IMR-90 (cell line): ENCODE data around the gene ADD3. TPM values are rescaled to one million over a fixed set of nuclear protein-coding genes. Genes with fewer than 3 reads are reported as not detected.

Experiments used
- ATAC-seq: fragments of 200-7000 bp; cut with Tn5 transposase; 2 replicates; pipeline ENCODE4 v1.9.1; 2020; ENCODE audit warnings: low read depth, mild to moderate bottlenecking, moderate library complexity
- BruUV-seq: library from RNA; stranded (reverse); fragments of 400-500 nt; replicated peaks from 2 replicates; lab custom pipeline; 2021; lab: Mats Ljungman, UMichigan
- CTCF ChIA-PET: fragments of 300-600 bp; formaldehyde crosslinking; extraction: SDS; loops from one replicate; lab custom pipeline; 2021; ENCODE audit warnings: antibody characterized with exemption; lab: Yijun Ruan, JAX
- POLR2A ChIA-PET: fragments of 300-600 bp; sonication (Branson Sonifier 250); formaldehyde crosslinking; loops from one replicate; lab custom pipeline; 2022; ENCODE audit warnings: antibody characterized with exemption; ENCODE audit not compliant: unreplicated experiment; lab: Charles Lee
- DNase-seq: peaks from one replicate; pipeline ENCODE4 v3.0.0; 2013
- H2AFZ ChIP-seq: replicated peaks from 2 replicates; pipeline ENCODE3; 2013; ENCODE audit warnings: low read length, mild to moderate bottlenecking; ENCODE audit not compliant: poor library complexity
- H2AK5ac ChIP-seq: 2 replicates; pipeline ENCODE4 v1.6.1; 2013; ENCODE audit warnings: low read depth, low read length, inconsistent platforms
- H2AK9ac ChIP-seq: replicated peaks from 2 replicates; pipeline ENCODE3; 2013; ENCODE audit warnings: mild to moderate bottlenecking, low read depth, low read length, moderate library complexity; ENCODE audit not compliant: poor library complexity
- H2BK120ac ChIP-seq: 2 replicates; pipeline ENCODE4 v1.6.1; 2013; ENCODE audit warnings: low read depth, low read length, inconsistent platforms
- H2BK15ac ChIP-seq: 3 replicates; pipeline ENCODE4 v1.6.1; 2013; ENCODE audit warnings: low read depth, low read length, inconsistent platforms
- H2BK20ac ChIP-seq: 2 replicates; pipeline ENCODE4 v1.6.1; 2013; ENCODE audit warnings: low read depth, mild to moderate bottlenecking, inconsistent platforms, low read length, moderate library complexity
- H2BK5ac ChIP-seq: 2 replicates; pipeline ENCODE4 v1.6.1; 2013; ENCODE audit warnings: mild to moderate bottlenecking, low read depth, low read length, inconsistent platforms; ENCODE audit not compliant: poor library complexity, severe bottlenecking
- H3K14ac ChIP-seq: replicated peaks from 2 replicates; pipeline ENCODE4 v1.6.1; 2013; ENCODE audit warnings: low read depth, low read length, inconsistent platforms
- H3K18ac ChIP-seq: 2 replicates; pipeline ENCODE4 v1.6.1; 2013; ENCODE audit warnings: low read depth, low read length, control low read depth
- H3K23ac ChIP-seq: 2 replicates; pipeline ENCODE4 v1.6.1; 2013; ENCODE audit warnings: low read depth, low read length, inconsistent platforms
- H3K27ac ChIP-seq: 2 replicates; pipeline ENCODE4 v1.5.1; 2013; ENCODE audit warnings: mild to moderate bottlenecking, control low read depth, low read length; ENCODE audit not compliant: insufficient read depth
- H3K27me3 ChIP-seq: 2 replicates; pipeline ENCODE4 v1.6.1; 2013; ENCODE audit warnings: low read length; ENCODE audit not compliant: control insufficient read depth, insufficient read depth
- H3K36me3 ChIP-seq: 2 replicates; pipeline ENCODE4 v1.6.1; 2013; ENCODE audit warnings: low read length, mixed read lengths; ENCODE audit not compliant: control insufficient read depth, insufficient read depth
- H3K4ac ChIP-seq: 2 replicates; pipeline ENCODE4 v1.6.1; 2013; ENCODE audit warnings: low read depth, low read length, inconsistent platforms
- H3K4me1 ChIP-seq: 2 replicates; pipeline ENCODE4 v1.6.1; 2013; ENCODE audit warnings: low read length, mixed read lengths; ENCODE audit not compliant: control insufficient read depth, insufficient read depth
- H3K4me2 ChIP-seq: 2 replicates; pipeline ENCODE4 v1.6.1; 2013; ENCODE audit warnings: low read depth, mild to moderate bottlenecking, control low read depth, low read length, moderate library complexity
- H3K4me3 ChIP-seq: 2 replicates; pipeline ENCODE4 v1.5.1; 2013; ENCODE audit warnings: low read depth, mild to moderate bottlenecking, control low read depth, low read length, moderate library complexity; ENCODE audit not compliant: insufficient read depth
- H3K56ac ChIP-seq: 2 replicates; pipeline ENCODE4 v1.6.1; 2013; ENCODE audit warnings: low read length, inconsistent platforms; ENCODE audit not compliant: insufficient read depth; ENCODE audit errors: extremely low read depth
- H3K79me1 ChIP-seq, 2 experiments: 2 replicates each; pipeline ENCODE4 v1.6.1; 2013; ENCODE audit warnings: low read length in 2 of 2, inconsistent platforms in 1 of 2, low read depth in 1 of 2
- H3K9ac ChIP-seq: 2 replicates; pipeline ENCODE4 v1.6.1; 2013; ENCODE audit warnings: low read depth, low read length, control low read depth
- H3K9me1 ChIP-seq: 2 replicates; pipeline ENCODE4 v1.6.1; 2013; ENCODE audit warnings: low read length, inconsistent platforms; ENCODE audit not compliant: insufficient read depth
- H3K9me3 ChIP-seq: 2 replicates; pipeline ENCODE4 v1.6.1; 2013; ENCODE audit warnings: low read length; ENCODE audit not compliant: control insufficient read depth, insufficient read depth
- H4K20me1 ChIP-seq: 2 replicates; pipeline ENCODE4 v1.6.1; 2013; ENCODE audit warnings: low read length, inconsistent platforms; ENCODE audit not compliant: insufficient read depth
- H4K5ac ChIP-seq: 2 replicates; pipeline ENCODE4 v1.6.1; 2013; ENCODE audit warnings: mild to moderate bottlenecking, low read depth, low read length, control low read depth
- H4K8ac ChIP-seq, 2 experiments: 2 replicates each; pipeline ENCODE4 v1.6.1; 2013; ENCODE audit warnings: low read depth in 2 of 2, low read length in 2 of 2, control low read depth in 1 of 2, inconsistent platforms in 1 of 2
- H4K91ac ChIP-seq: 2 replicates; pipeline ENCODE4 v1.6.1; 2013; ENCODE audit warnings: low read depth, low read length, inconsistent platforms; ENCODE audit not compliant: insufficient read depth
- BHLHE40 ChIP-seq: fragments of 150-350 bp; IDR thresholded peaks from 2 replicates; pipeline ENCODE4 v1.6.1; 2016; ENCODE audit warnings: mild to moderate bottlenecking, low read depth, low read length
- CEBPB ChIP-seq: IDR thresholded peaks from 2 replicates; pipeline ENCODE4 v1.6.1; 2012; ENCODE audit warnings: low read depth, low read length, improper control_type of control experiment
- FOS ChIP-seq: fragments of 150-350 bp; IDR thresholded peaks from 2 replicates; pipeline ENCODE4 v1.6.1; 2016; ENCODE audit warnings: low read depth, low read length
- MAZ ChIP-seq: IDR thresholded peaks from 2 replicates; pipeline ENCODE4 v1.6.1; 2012; ENCODE audit warnings: low read depth, mild to moderate bottlenecking, low read length, improper control_type of control experiment, moderate library complexity, borderline replicate concordance
- MXI1 ChIP-seq: IDR thresholded peaks from 2 replicates; pipeline ENCODE4 v1.6.1; 2012; ENCODE audit warnings: low read depth, mild to moderate bottlenecking, low read length, moderate library complexity, borderline replicate concordance
- POLR2A ChIP-seq: IDR thresholded peaks from 2 replicates; pipeline ENCODE4 v1.6.1; 2012; ENCODE audit warnings: mild to moderate bottlenecking, low read depth, low read length
- RAD21 ChIP-seq: IDR thresholded peaks from 2 replicates; pipeline ENCODE4 v1.6.1; 2012; ENCODE audit warnings: low read length, improper control_type of control experiment
- RCOR1 ChIP-seq: IDR thresholded peaks from 2 replicates; pipeline ENCODE4 v1.6.1; 2012; ENCODE audit warnings: mild to moderate bottlenecking, low read length, improper control_type of control experiment; ENCODE audit not compliant: insufficient replicate concordance
- WGBS, 2 experiments: methylation state at CpG; one replicate each; pipeline versions ENCODE4 v1.1.5 to v1.1.7; 2013; ENCODE audit warnings: missing lambda C conversion rate in 2 of 2; ENCODE audit not compliant: insufficient read length in 1 of 2; ENCODE audit errors: extremely low coverage in 2 of 2; 5-methylcytosine and 5-hydroxymethylcytosine counted together
- dilution Hi-C: fragments of 300-500 bp; cut with HindIII; formaldehyde crosslinking; loops from one replicate; pipeline ENCODE4 v1.14.3; 2018; ENCODE audit warnings: low sequenced_read_pairs; ENCODE audit not compliant: unreplicated experiment
- in situ Hi-C: fragments of 300-500 bp; cut with MboI; formaldehyde crosslinking; loops from 3 replicates; pipeline ENCODE4 v1.14.3; 2019; ENCODE audit warnings: low sequenced_read_pairs, inconsistent platforms, mixed read lengths
- intact Hi-C: fragments of 100-400 bp; cut with micrococcal nuclease; formaldehyde crosslinking; loops from 2 replicates; pipeline ENCODE4 v1.10.0; 2022
- microRNA-seq, 2 experiments: library from miRNA; stranded (forward) in 1 of 2; unstranded in 1 of 2; fragments of 10-50 nt in 1 of 2; fragments of <30 nt in 1 of 2; gene quantifications in 1 of 2; microRNA quantifications in 1 of 2; one replicate each; pipeline versions ENCODE3 to v1.1.0; 2013 to 2020; ENCODE audit not compliant: insufficient read depth in 1 of 2, insufficient read length in 1 of 2, unreplicated experiment in 1 of 2
- polyA plus RNA-seq, 3 experiments: library from polyadenylated mRNA; depleted of rRNA; stranded (reverse); fragments of >200 nt; gene quantifications; 2 replicates each; pipeline ENCODE4 v1.2.3, GENCODE V29; 2012; ENCODE audit warnings: low replicate concordance in 1 of 3
- small RNA-seq, 5 experiments: library from RNA; depleted of rRNA; stranded (forward); fragments of <200 nt; gene quantifications; one replicate each; pipeline ENCODE3, GENCODE V24; 2012
- total RNA-seq: library from RNA; depleted of rRNA; stranded (reverse); fragments of >200 nt; gene quantifications from 2 replicates; pipeline ENCODE4 v1.2.3, GENCODE V29; 2012; rRNA removed
- TF ChIP-seq, protein P1 (sequence below): fragments of 150-350 bp; IDR thresholded peaks from 2 replicates; pipeline ENCODE4 v1.6.1; 2016; ENCODE audit warnings: low read depth, mild to moderate bottlenecking, low read length, moderate library complexity, borderline replicate concordance

The ADD3 gene
- total and polyA plus RNA-seq, 2 of the 4 experiments (the other 2 are of a cell fraction): 138 to 212 TPM

- in situ Hi-C loops: no loop called here
- no peak overlapping the region for H2AK9ac ChIP-seq
- WGBS, 2 experiments: 35% methylated on average over 2 of the region's 6 CpGs; no CpG with 5 or more reads in 1 of the 2 experiments
- no peak overlapping the region for H2BK5ac ChIP-seq
- dilution Hi-C loops: no loop called here
- no peak overlapping the region for H4K91ac ChIP-seq
- H2AFZ ChIP-seq: no peak overlapping the region
- H2AK5ac ChIP-seq: no peak overlapping the region
- DNase-seq (no peak), ATAC-seq (no peak)
- no peak overlapping the region for H3K14ac ChIP-seq
- H3K4me3 ChIP-seq: no peak overlapping the region
- no peaks in the 10 kb centered on the region for H4K20me1 ChIP-seq
- no peak overlapping the region for H3K4ac ChIP-seq
- H2BK20ac ChIP-seq: no peak overlapping the region
- H4K5ac ChIP-seq: no peak overlapping the region
- H3K27me3 ChIP-seq: peaks cover 10% of the 10 kb centered on the region
- H3K23ac ChIP-seq: no peak overlapping the region
- H4K8ac ChIP-seq: no peak overlapping the region
- no peaks in the 10 kb centered on the region for H3K4me1 ChIP-seq
- H3K79me1 ChIP-seq: no peaks in the 10 kb centered on the region
- intact Hi-C loops: no loop called here
- no peaks in the 10 kb centered on the region for H3K36me3 ChIP-seq
- no peaks in the 10 kb centered on the region for H3K9me3 ChIP-seq
- no peaks in the 10 kb centered on the region for H3K9me1 ChIP-seq
- H3K56ac ChIP-seq: no peak overlapping the region
- POLR2A ChIA-PET: no interaction called here
- no peak overlapping the region for H2BK15ac ChIP-seq
- H3K9ac ChIP-seq: no peak overlapping the region
- CTCF ChIA-PET: no interaction called here
- H3K4me2 ChIP-seq: no peak overlapping the region
- H3K27ac ChIP-seq: no peak overlapping the region
- TF ChIP-seq BHLHE40 (no peak), POLR2A (no peak), MAZ (no peak), RCOR1 (no peak), FOS (no peak), MXI1 (no peak), CEBPB (no peak), RAD21 (no peak)
- TF ChIP-seq, protein P1, sequence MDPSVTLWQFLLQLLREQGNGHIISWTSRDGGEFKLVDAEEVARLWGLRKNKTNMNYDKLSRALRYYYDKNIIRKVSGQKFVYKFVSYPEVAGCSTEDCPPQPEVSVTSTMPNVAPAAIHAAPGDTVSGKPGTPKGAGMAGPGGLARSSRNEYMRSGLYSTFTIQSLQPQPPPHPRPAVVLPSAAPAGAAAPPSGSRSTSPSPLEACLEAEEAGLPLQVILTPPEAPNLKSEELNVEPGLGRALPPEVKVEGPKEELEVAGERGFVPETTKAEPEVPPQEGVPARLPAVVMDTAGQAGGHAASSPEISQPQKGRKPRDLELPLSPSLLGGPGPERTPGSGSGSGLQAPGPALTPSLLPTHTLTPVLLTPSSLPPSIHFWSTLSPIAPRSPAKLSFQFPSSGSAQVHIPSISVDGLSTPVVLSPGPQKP: no peak
- H3K18ac ChIP-seq: no peak overlapping the region
- no TSS peak for BruUV-seq
- no peak overlapping the region for H2BK120ac ChIP-seq
Observed at GRCh38 chr10:110184398-110184797, 176.6 kb downstream of the ADD3 start.

Small RNA genes lying within 50 kb of the gene (microRNA-seq; reads per million reads assigned to microRNA genes)
- not detected for gene SNRPGP12 (ENCODE audit: insufficient read depth, insufficient read length)

Small RNA genes lying within 50 kb of the gene (small RNA-seq; reads per million reads assigned to genes)
- 0 reads per million in 5 experiments for gene SNRPGP12

Other genes starting within 250 kb of the ADD3 start
- 136 and 164 TPM in 2 replicates for gene XPNPEP1, start 84.5 kb upstream of the ADD3 start, total RNA-seq
- gene XPNPEP1, start 84.5 kb upstream of the ADD3 start, polyA plus RNA-seq (2012; rRNA removed): 311 and 378 TPM in 2 replicates
- 7.5 and 11.8 TPM in 2 replicates for gene MXI1, start 199.6 kb downstream of the ADD3 start, total RNA-seq
- 4.5 and 7.2 TPM in 2 replicates for gene MXI1, start 199.6 kb downstream of the ADD3 start, polyA plus RNA-seq (2012; rRNA removed)